SH-SY5Y (cell line): ENCODE data around the gene PTPRM.

ENCODE experiments used
- GATA2 ChIP-seq: IDR thresholded peaks from 2 replicates; pipeline ENCODE4 v1.6.1; 2011; ENCODE audit warnings: mild to moderate bottlenecking, low read depth, low read length
- GATA3 ChIP-seq: IDR thresholded peaks from 2 replicates; pipeline ENCODE4 v1.6.1; 2011; ENCODE audit warnings: low read depth, mild to moderate bottlenecking, low read length, moderate library complexity

GRCh38 chr18:8400825-8401224 lies 833.7 kb downstream of the PTPRM start:
- TF ChIP-seq GATA2 (no peak), GATA3 (no peak)
